Pons (tissue), 1 donor: Measurements from ENCODE around the gene JMJD4.

Experiments used
- DNase-seq: peaks from one replicate; pipeline ENCODE4 v3.0.0-alpha.2; 2016; ENCODE audit warnings: low spot score

JMJD4 gene

GRCh38 chr1:227749916-227750710 is 15.0 kb upstream of the JMJD4 start:
- no peak for DNase-seq

- no peak for DNase-seq
Observed at GRCh38 chr1:227749225-227749624, 14.1 kb upstream of the JMJD4 start.

- no peak for DNase-seq
Observed at GRCh38 chr1:227748496-227749182, 13.5 kb upstream of the JMJD4 start.

- no peak for DNase-seq
Observed at GRCh38 chr1:227747948-227748495, 12.9 kb upstream of the JMJD4 start.

- no peak for DNase-seq
Observed at GRCh38 chr1:227747382-227747781, 12.3 kb upstream of the JMJD4 start.

GRCh38 chr1:227746676-227747075 is 11.6 kb upstream of the JMJD4 start:
- DNase-seq, result no peak

- no peak for DNase-seq
Observed at GRCh38 chr1:227745568-227746265, 10.6 kb upstream of the JMJD4 start.

GRCh38 chr1:227744668-227745067 is 9.6 kb upstream of the JMJD4 start:
- no peak for DNase-seq

- DNase-seq, result no peak
Observed at GRCh38 chr1:227742738-227743715, 7.9 kb upstream of the JMJD4 start.

- no peak for DNase-seq
Observed at GRCh38 chr1:227741166-227741870, 6.2 kb upstream of the JMJD4 start.

GRCh38 chr1:227740401-227740960 is 5.4 kb upstream of the JMJD4 start:
- DNase-seq, result no peak

- DNase-seq, result no peak
Observed at GRCh38 chr1:227739636-227740035, 4.5 kb upstream of the JMJD4 start.

- DNase-seq, result no peak
Observed at GRCh38 chr1:227738820-227739219, 3.7 kb upstream of the JMJD4 start.

GRCh38 chr1:227736814-227737432 is 1.8 kb upstream of the JMJD4 start:
- DNase-seq, result no peak

- DNase-seq, result no peak
Observed at GRCh38 chr1:227735539-227736285, 610 bp upstream of the JMJD4 start.

- DNase-seq, result no peak
Observed at GRCh38 chr1:227734546-227734855, 601 bp downstream of the JMJD4 start.

- DNase-seq, result no peak
Observed at GRCh38 chr1:227733751-227734545, 1.2 kb downstream of the JMJD4 start.

- DNase-seq, result no peak
Observed at GRCh38 chr1:227733309-227733705, 1.8 kb downstream of the JMJD4 start.
